Prostate gland (tissue), 2 donors: ENCODE data around the gene C20orf96. TPM values are rescaled to one million over a fixed set of nuclear protein-coding genes. Genes with fewer than 3 reads are reported as not detected.

ENCODE experiments used
- DNase-seq: peaks from one replicate; pipeline ENCODE4 v3.0.0-alpha.2; 2019; ENCODE audit warnings: low spot score
- H3K27ac ChIP-seq, 2 donors: fragments of 200-600 bp; sonication (generic); 2 replicates each; pipeline ENCODE4 v1.5.1; 2017 to 2019
- H3K27me3 ChIP-seq: fragments of 200-600 bp; sonication (generic); replicated peaks from 2 replicates; pipeline ENCODE4 v1.5.1; 2019; ENCODE audit not compliant: insufficient read depth
- H3K36me3 ChIP-seq, 2 donors: fragments of 200-600 bp; sonication (generic); 1 replicate in 1 of 2; 2 replicates in 1 of 2; pipeline versions ENCODE4 v1.5.1 to v1.8.1; 2017 to 2019
- H3K4me1 ChIP-seq: fragments of 200-600 bp; sonication (generic); replicated peaks from 2 replicates; pipeline ENCODE4 v1.5.1; 2019
- H3K4me3 ChIP-seq, 2 donors: fragments of 200-600 bp; sonication (generic); 2 replicates each; pipeline ENCODE4 v1.5.1; 2017 to 2019
- H3K9me3 ChIP-seq: fragments of 200-600 bp; sonication (generic); 2 replicates; pipeline ENCODE4 v1.5.1; 2017
- CTCF ChIP-seq, 4 experiments: fragments of 200-600 bp in 2 of 4; fragments of 450-650 bp in 2 of 4; sonication (generic) in 2 of 4; IDR thresholded peaks; 1 replicate in 3 of 4; 2 replicates in 1 of 4; pipeline ENCODE4 v1.5.1; 2016 to 2019; ENCODE audit warnings: antibody characterized with exemption in 4 of 4, mild to moderate bottlenecking in 2 of 4, moderate library complexity in 2 of 4
- POLR2A ChIP-seq: fragments of 450-650 bp; IDR thresholded peaks from one replicate; pipeline ENCODE4 v1.6.1; 2016; ENCODE audit warnings: antibody characterized with exemption, mild to moderate bottlenecking
- POLR2AphosphoS5 ChIP-seq: sonication (generic); formaldehyde crosslinking; IDR thresholded peaks from one replicate; pipeline ENCODE4 v1.6.1; 2017; ENCODE audit warnings: antibody characterized with exemption
- whole genome bisulfite sequencing: methylation state at CpG from one replicate; pipeline ENCODE4 v1.1.5; 2018; 5-methylcytosine and 5-hydroxymethylcytosine counted together
- intact Hi-C: fragments of 100-400 bp; cut with DNase I; formaldehyde crosslinking; loops from one replicate; pipeline ENCODE4 v1.14.2; 2022
- total RNA-seq, 2 donors: library from RNA; depleted of rRNA; stranded (reverse); fragments of >200 nt; gene quantifications; one replicate each; pipeline ENCODE4 v1.1.0, GENCODE V29; 2016

Gene C20orf96
- total RNA-seq, 2 donors from 2014 or later: 4.7 to 16.1 TPM

DNA sequence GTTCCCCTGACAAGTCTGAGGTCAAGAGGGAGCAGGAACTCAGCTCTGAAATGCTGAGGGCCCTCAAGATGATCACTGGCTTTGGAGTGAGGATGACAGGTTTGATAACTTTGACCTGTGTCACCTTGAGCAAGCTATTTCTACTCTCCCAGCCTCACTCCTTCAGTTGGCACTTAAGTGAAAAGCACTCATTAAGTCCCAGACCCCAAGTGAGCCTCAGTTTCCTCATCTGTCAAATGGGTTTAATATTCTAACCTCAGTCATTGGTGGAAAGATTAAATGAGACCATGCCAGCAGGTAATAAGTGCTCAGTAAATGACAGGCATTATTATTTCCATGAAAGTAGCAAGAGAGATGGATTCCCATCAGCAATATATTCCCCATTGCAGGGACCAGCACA, 19.0 kb downstream of the C20orf96 start:
- DNase-seq: no peak
- Histone ChIP-seq H3K27ac (no peak overlapping the region), H3K9me3 (no peaks in the 10 kb centered on the region), H3K4me1 (no peaks in the 10 kb centered on the region), H3K4me3 (no peak overlapping the region), H3K27me3 (no peaks in the 10 kb centered on the region), H3K36me3 (no peaks in the 10 kb centered on the region)
- no peak for TF ChIP-seq POLR2AphosphoS5
- no peak for TF ChIP-seq POLR2A
- no peak for TF ChIP-seq CTCF (IDR thresholded peaks at IDR 0.05)
- intact Hi-C loops: no loop called here

DNA sequence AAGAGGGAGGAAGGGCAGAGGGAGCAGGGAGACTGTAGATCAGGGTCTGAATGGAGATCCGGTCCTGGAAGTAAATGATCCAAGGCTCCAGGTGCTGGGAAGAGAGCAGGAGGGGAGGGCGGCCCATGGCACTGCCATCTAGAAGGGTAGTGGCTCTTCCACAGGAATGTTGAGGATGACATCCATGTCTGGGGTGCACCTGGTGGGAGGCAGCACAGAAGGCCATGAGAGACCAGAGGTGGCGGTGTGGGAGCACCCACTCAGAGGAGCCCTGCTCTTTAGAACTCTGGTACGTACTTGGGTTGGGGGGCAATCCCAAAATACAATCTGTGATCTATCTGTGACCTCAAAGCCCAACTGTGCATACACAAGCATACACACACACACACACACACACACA, 19.5 kb downstream of the C20orf96 start:
- H3K9me3 ChIP-seq: no peaks in the 10 kb centered on the region
- no peak overlapping the region for H3K4me3 ChIP-seq
- WGBS: 88% methylated on average over 4 of the region's 4 CpGs
- DNase-seq: no peak
- H3K27me3 ChIP-seq: no peaks in the 10 kb centered on the region
- H3K36me3 ChIP-seq: no peaks in the 10 kb centered on the region
- no peak for TF ChIP-seq POLR2A
- TF ChIP-seq POLR2AphosphoS5: no peak
- TF ChIP-seq CTCF (IDR thresholded peaks at IDR 0.05): no peak
- no peak overlapping the region for H3K27ac ChIP-seq
- no peaks in the 10 kb centered on the region for H3K4me1 ChIP-seq
- intact Hi-C loops: no loop called here

DNA sequence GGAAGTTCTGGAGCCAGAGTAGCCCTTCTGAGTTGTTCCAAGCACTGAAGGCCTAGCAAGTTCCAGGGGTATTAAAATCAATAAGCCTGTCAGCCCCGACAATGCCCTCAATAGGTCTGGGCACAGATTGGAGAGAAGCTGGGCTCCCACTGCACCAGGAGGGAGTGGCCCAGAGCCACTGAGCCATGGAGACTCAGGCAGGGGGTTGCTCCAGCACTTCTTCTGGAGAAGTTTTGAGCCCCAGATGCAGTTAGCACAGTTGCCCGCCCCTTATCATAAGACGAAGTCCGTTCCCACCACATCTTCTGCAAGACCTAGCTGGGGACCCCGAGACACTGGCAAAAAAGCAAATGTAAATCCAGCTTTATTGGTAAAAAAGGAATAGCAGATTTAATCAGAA, 20.0 kb downstream of the C20orf96 start:
- Histone ChIP-seq H3K4me3 (no peak overlapping the region), H3K27me3 (no peaks in the 10 kb centered on the region), H3K9me3 (no peaks in the 10 kb centered on the region), H3K27ac (no peak overlapping the region), H3K4me1 (no peaks in the 10 kb centered on the region), H3K36me3 (no peaks in the 10 kb centered on the region)
- intact Hi-C loops: no loop called here
- no peak for DNase-seq
- 85% methylated on average over 5 of the region's 5 CpGs for WGBS
- TF ChIP-seq POLR2AphosphoS5 (no peak), POLR2A (no peak), CTCF (IDR thresholded peaks at IDR 0.05) (no peak)

- Histone ChIP-seq H3K9me3 (no peaks in the 10 kb centered on the region), H3K36me3 (no peaks in the 10 kb centered on the region), H3K27me3 (no peaks in the 10 kb centered on the region), H3K4me3 (peak overlapping the region; percentile 22 to 31), H3K4me1 (no peaks in the 10 kb centered on the region), H3K27ac (peak overlapping the region in 1 of 2 donors; percentile 2)
- intact Hi-C loops: loop anchor here (2.0 kb wide), 1 partner anchor 64 kb away; no protein-coding TSS in a partner anchor
- DNase-seq: peak; percentile 75
- TF ChIP-seq POLR2AphosphoS5 (peak; percentile 26), POLR2A (no peak), CTCF (IDR thresholded peaks at IDR 0.05) (peak; percentile 89 to 97 (median 94))
- WGBS: 9% methylated on average over 43 of the region's 43 CpGs
Measured at GRCh38 chr20:266596-267562, 23.7 kb downstream of the C20orf96 start.

DNA sequence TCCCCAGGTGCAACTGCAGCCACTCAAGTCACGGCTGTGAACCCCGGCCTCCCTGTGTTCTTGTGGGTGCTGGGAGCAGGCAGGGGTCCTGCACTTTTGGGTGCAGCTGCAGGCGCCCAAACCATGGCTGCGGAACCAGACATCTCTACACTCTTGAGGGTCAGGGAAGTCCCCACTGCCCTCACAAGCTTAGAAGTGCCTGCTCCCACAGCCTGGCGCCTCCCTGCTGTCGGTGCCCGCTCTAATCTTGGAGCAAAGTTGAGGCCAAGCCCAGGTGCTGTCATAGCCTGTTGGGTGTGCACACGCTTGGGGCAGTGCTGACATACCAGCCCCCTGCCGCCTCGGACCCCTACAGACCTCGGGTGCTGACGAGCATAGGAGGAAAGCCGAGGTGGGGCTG, 26.8 kb downstream of the C20orf96 start:
- no peak overlapping the region for H3K4me3 ChIP-seq
- DNase-seq: no peak
- H3K4me1 ChIP-seq: no peaks in the 10 kb centered on the region
- intact Hi-C loops: no loop called here
- H3K36me3 ChIP-seq: no peaks in the 10 kb centered on the region
- WGBS: 94% methylated on average over 13 of the region's 13 CpGs
- no peak for TF ChIP-seq CTCF (IDR thresholded peaks at IDR 0.05)
- no peak for TF ChIP-seq POLR2A
- TF ChIP-seq POLR2AphosphoS5: no peak
- no peaks in the 10 kb centered on the region for H3K27me3 ChIP-seq
- no peaks in the 10 kb centered on the region for H3K9me3 ChIP-seq
- no peak overlapping the region for H3K27ac ChIP-seq
